ENCODE results near the gene CCDC183.
"Not testable (repeated sequence)": the region's sequence is repeated elsewhere in the genome, so short reads cannot be mapped to it uniquely, and the experiment has no call there.

The CCDC183 gene

GRCh38 chr9:136799854-136800657, 3.9 kb downstream of the CCDC183 start:
- DNase-seq (ENCODE audit: low read depth in 2 of 2, low spot score in 1 of 2), result peak; percentile 72 to 88

DNA sequence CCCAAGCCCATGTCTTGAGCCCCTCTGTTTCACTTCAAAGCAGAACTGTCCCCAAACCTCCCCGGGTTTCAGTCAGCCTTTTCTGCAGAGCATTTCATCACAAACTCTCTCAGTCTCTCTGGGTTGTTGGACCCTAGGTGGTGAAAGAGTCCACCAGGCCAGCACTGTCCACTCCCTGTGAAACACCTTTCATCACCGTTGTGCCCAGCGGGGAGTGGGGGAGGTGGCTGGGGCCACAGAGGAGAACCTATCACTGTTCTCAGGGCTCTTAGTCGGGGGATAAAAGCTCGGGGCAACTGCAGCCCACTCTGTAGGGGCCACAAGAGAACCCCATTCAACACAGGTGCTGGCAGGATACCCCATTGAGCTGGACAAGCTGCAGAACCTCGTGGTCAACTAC, 6.2 kb downstream of the CCDC183 start:
- no peak for DNase-seq (ENCODE audit: low read depth in 2 of 2, low spot score in 1 of 2)

DNA sequence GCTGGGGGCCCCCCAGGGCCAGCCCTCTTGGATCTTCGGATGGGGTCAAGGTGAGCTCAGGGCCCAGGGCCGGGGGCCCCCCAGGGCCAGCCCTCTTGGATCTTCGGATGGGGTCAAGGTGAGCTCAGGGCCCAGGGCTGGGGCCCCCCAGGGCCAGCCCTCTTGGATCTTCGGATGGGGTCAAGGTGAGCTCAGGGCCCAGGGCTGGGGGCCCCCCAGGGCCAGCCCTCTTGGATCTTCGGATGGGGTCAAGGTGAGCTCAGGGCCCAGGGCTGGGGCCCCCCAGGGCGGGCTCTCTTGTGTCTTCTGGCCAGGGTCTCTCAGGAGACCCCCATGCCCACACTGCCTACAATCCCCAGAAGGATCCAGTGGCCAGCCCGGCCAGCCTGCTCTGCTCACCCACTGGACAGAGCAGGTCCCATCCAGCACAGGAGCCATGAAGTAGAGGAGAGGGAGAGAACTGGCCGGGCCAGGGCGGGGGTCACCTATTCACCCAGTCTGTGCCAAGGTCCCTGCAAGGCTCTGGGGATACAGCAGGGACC, 6.9 kb downstream of the CCDC183 start:
- not testable (repeated sequence) for DNase-seq (ENCODE audit: low read depth in 2 of 2, low spot score in 1 of 2)

- no peak for DNase-seq (ENCODE audit: low read depth in 2 of 2, low spot score in 1 of 2)
These were observed 7.7 kb downstream of the CCDC183 start for GRCh38 chr9:136803551-136804508.

GRCh38 chr9:136804509-136805206, 8.5 kb downstream of the CCDC183 start:
- no peak for DNase-seq (ENCODE audit: low read depth in 2 of 2, low spot score in 1 of 2)

GRCh38 chr9:136805207-136805740, 9.1 kb downstream of the CCDC183 start:
- no peak for DNase-seq (ENCODE audit: low read depth in 2 of 2, low spot score in 1 of 2)

GRCh38 chr9:136806067-136806466, 9.9 kb downstream of the CCDC183 start:
- DNase-seq (ENCODE audit: low read depth in 2 of 2, low spot score in 1 of 2), result no peak

DNA sequence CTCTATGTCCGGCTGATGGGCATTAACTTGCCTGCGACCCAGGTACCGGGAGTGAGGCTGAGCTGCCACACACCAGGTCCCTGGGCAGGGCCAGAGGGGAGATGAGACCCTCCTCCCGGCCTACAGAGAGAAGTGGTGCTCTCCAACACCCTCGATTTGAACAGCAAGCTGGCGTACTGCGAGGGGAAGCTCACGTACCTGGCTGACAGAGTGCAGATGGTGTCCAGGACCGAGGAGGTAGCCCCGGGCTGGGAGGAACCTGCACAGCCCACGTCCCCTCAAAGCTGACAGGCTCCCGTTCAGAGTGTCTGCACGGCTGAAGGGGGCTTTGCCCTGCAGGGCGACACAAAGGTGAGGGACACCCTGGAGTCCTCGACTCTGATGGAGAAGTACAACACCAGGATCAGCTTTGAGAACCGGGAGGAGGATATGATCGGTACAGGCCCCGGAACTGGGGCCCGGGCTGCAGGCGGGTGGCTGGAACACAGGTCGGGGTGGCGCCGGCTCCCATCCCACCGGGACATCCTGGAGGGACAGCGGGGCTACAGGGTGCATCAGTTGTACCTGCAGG, 10.6 kb downstream of the CCDC183 start:
- no peak for DNase-seq (ENCODE audit: low read depth in 2 of 2, low spot score in 1 of 2)

GRCh38 chr9:136807281-136808074, 11.3 kb downstream of the CCDC183 start, which contains the start of gene RABL6:
Gene RABL6, plus strand, starts transcription at chr9:136807948. Its CDS starts 249 bp downstream, at chr9:136808197.
- DNase-seq (ENCODE audit: low read depth in 2 of 2, low spot score in 1 of 2), result peak; percentile 49 to 58

GRCh38 chr9:136808075-136808805, 12.1 kb downstream of the CCDC183 start:
- peak; percentile 19 to 22 for DNase-seq (ENCODE audit: low read depth in 2 of 2, low spot score in 1 of 2)

DNA sequence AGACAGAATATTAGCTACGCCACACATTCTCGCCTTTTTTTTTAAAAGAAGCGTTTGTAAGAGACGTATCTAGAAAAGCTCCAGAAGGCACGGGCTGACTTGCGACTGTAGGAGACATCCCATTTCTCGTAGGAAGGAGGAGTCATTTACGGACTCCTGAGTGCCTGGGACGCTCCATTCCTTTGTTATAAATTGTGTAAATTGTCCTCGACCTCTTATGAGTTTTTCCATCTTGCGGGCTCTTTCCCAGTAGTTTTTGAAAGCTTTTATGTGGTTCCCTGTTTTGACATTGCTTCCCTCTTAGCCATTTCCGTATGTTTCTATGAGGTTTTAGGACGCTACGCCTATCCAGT, 12.6 kb downstream of the CCDC183 start:
- no peak for DNase-seq (ENCODE audit: low read depth in 2 of 2, low spot score in 1 of 2)

DNA sequence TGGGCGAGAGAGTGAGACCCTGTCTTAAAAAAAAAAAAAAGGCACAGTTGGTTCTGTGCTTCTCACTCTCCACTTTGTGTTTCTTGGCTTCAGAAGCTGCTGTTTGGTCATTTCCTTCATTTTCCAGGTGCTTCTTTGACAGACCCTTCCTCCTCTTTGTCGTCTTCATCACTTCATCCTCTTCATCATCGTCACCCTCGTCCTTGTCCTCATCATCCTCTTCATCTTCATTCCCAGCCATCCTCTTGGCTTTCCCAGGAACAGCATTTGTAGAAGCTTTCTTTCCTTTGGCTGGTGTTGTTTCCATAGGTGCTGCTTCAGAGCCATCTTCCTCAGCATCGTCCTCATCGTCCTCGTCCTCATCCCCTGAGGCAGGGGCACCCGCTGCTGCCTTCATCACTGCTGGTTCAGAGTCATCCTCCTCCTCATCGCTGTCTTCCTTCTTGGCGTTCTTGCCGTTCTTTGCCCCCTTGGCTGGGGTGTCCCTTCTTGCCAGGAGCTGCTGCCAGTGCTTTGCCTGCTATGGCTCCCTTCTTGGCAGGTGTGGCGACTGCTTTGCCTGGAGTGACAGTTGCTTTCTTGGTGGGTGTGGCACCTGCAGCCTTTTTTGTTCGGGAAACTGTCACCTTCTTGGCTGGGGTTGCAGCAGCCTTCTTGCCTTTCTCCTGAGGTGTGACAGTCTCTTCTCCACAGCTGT, 18.7 kb downstream of the CCDC183 start:
- no peak for DNase-seq (ENCODE audit: low read depth in 2 of 2, low spot score in 1 of 2)

GRCh38 chr9:136815422-136815782, 19.3 kb downstream of the CCDC183 start:
- DNase-seq (ENCODE audit: low read depth in 2 of 2, low spot score in 1 of 2), result no peak

- DNase-seq (ENCODE audit: low read depth in 2 of 2, low spot score in 1 of 2), result no peak
These were observed 25.1 kb downstream of the CCDC183 start for GRCh38 chr9:136820971-136821825.

DNA sequence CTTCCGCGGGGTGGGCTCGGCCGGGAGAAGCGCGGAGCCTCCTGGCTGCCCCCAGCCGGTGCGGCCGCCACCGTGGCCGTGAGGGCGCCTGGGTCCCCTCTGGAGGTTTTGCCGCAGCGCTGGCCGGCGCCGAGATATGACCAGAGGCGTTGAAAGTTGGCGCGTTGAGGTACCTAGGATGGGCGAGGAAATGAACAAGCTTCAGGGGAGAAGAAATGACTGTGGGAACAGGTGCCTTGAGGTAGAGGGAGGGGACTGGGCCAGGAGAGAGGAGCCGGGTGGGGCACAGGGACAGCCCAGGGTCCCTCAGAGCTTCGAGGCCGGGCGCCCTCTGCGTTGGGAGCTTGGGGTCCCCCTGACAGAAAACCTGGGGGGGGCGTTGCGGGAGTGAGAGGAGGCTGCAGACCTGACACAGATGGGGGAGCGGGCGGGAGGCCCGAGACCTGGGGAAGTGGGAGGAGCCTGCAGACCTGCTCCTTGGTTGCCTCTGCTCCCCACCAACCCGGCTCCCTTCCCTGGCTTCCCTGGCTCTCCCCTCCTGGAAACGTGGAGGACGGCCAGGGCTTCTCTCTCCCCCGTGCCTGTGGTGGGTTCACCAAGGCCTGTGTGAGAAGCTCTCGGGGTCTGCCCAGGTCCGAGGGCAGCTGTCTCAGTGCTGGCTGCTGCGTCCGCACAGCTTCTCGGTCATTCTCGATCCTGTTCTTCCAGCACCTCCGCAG, 25.8 kb downstream of the CCDC183 start:
- DNase-seq (ENCODE audit: low read depth in 2 of 2, low spot score in 1 of 2), result no peak

GRCh38 chr9:136823136-136824046, 27.3 kb downstream of the CCDC183 start:
- DNase-seq (ENCODE audit: low read depth in 2 of 2, low spot score in 1 of 2), result no peak

All from stimulated activated CD8-positive, alpha-beta memory T cell treated with anti-CD3 and anti-CD28 coated beads, Interleukin-4, amount 100 ng/mL, for 4 hours (primary cell).